ENCODE data around the gene PROSER2.

The PROSER2 gene

GRCh38 chr10:11835061-11835460 is 11.9 kb downstream of the PROSER2 start:
- DNase-seq (ENCODE audit: low spot score), result no peak
- TF ChIP-seq, protein P1, sequence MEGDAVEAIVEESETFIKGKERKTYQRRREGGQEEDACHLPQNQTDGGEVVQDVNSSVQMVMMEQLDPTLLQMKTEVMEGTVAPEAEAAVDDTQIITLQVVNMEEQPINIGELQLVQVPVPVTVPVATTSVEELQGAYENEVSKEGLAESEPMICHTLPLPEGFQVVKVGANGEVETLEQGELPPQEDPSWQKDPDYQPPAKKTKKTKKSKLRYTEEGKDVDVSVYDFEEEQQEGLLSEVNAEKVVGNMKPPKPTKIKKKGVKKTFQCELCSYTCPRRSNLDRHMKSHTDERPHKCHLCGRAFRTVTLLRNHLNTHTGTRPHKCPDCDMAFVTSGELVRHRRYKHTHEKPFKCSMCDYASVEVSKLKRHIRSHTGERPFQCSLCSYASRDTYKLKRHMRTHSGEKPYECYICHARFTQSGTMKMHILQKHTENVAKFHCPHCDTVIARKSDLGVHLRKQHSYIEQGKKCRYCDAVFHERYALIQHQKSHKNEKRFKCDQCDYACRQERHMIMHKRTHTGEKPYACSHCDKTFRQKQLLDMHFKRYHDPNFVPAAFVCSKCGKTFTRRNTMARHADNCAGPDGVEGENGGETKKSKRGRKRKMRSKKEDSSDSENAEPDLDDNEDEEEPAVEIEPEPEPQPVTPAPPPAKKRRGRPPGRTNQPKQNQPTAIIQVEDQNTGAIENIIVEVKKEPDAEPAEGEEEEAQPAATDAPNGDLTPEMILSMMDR (IDR thresholded peaks at IDR 0.05; ENCODE audit: extremely low read depth, missing control alignments), result no peak

- DNase-seq (ENCODE audit: low spot score), result no peak
- TF ChIP-seq, protein P1 (IDR thresholded peaks at IDR 0.05; ENCODE audit: extremely low read depth, missing control alignments), result no peak
Observed at GRCh38 chr10:11835704-11836103, 12.5 kb downstream of the PROSER2 start.

GRCh38 chr10:11837372-11838161 is 14.4 kb downstream of the PROSER2 start:
- no peak for DNase-seq (ENCODE audit: low spot score)
- TF ChIP-seq, protein P1 (IDR thresholded peaks at IDR 0.05; ENCODE audit: extremely low read depth, missing control alignments), result no peak

GRCh38 chr10:11838298-11838852 is 15.2 kb downstream of the PROSER2 start:
- DNase-seq (ENCODE audit: low spot score), result no peak
- TF ChIP-seq, protein P1 (IDR thresholded peaks at IDR 0.05; ENCODE audit: extremely low read depth, missing control alignments), result no peak

DNA sequence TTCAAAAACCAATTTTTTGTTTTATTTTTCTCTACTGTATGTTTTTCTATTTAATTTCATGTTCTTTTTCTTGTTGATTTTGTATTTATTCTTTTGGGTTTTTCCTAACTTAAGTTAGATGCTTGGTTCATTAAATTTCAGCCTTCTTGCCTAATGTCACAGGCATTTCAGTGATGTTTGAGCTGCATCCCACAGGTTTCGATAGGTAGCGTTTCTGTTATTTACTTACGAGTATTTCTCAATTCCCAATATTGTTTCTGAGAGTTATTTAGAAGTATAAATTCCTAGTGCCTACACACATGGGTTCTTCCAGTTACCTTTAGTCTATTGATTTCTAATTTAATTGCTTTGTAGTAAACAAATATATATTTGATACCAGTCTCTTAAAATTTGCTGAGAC is 18.2 kb downstream of the PROSER2 start:
- no peak for DNase-seq (ENCODE audit: low spot score)
- TF ChIP-seq, protein P1 (IDR thresholded peaks at IDR 0.05; ENCODE audit: extremely low read depth, missing control alignments), result no peak

DNA sequence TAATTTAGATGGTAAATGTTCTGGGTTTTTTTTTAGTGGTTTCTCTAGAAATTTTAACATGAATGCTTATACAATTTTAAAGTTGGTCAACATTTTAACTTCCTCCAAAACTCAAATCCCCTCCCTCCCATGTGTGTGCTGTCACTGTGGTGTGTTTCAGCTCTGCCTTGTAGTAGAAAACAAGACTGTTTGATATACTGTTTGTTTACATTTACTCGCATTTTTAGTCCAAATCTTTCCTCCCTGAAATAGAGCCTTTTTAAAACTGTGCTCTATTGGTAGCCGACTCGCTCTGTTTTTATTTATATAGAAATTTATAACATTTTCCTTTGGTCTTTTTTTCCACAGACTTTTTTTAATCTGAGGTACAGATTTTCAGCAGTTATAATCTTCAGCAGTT is 19.3 kb downstream of the PROSER2 start:
- no peak for DNase-seq (ENCODE audit: low spot score)

DNA sequence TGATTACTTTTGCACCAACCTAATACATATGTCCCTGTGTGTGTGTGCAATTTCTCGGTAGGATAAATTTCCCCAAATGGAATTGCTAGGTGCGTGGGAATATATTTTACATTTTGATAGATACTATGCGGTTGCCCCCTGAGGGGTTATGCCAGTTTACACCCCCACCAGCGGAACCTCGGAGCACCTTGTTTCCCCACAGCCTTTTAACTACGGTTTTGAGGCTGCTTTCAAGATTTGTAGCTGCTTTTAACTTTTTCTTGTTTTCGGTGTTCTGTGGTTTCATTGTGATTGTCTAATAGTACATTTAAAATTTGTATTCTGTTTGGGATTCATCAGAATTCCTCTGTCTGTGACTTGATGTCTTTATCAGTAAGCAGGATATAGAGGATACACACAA is 22.0 kb downstream of the PROSER2 start:
- TF ChIP-seq, protein P1 (IDR thresholded peaks at IDR 0.05; ENCODE audit: extremely low read depth, missing control alignments), result no peak
- no peak for DNase-seq (ENCODE audit: low spot score)

More for the DNA sequence above, 19.3 kb downstream of the PROSER2 start:
- TF ChIP-seq, protein P1 (IDR thresholded peaks at IDR 0.05; ENCODE audit: extremely low read depth, missing control alignments), result no peak
